Neural progenitor cell (in vitro differentiated cells): Measurements from ENCODE around the gene ZKSCAN1.

Experiments
- EZH2 ChIP-seq: fragments of 200-600 bp; sonication (generic); IDR thresholded peaks from 2 replicates; pipeline ENCODE4 v1.6.1; 2017; ENCODE audit warnings: antibody characterized with exemption, mild to moderate bottlenecking, moderate library complexity
- TF ChIP-seq, protein P1 (sequence below): fragments of 200-600 bp; sonication (generic); IDR thresholded peaks from 2 replicates; pipeline ENCODE4 v1.5.1; 2017; ENCODE audit warnings: antibody characterized with exemption, mild to moderate bottlenecking

DNA sequence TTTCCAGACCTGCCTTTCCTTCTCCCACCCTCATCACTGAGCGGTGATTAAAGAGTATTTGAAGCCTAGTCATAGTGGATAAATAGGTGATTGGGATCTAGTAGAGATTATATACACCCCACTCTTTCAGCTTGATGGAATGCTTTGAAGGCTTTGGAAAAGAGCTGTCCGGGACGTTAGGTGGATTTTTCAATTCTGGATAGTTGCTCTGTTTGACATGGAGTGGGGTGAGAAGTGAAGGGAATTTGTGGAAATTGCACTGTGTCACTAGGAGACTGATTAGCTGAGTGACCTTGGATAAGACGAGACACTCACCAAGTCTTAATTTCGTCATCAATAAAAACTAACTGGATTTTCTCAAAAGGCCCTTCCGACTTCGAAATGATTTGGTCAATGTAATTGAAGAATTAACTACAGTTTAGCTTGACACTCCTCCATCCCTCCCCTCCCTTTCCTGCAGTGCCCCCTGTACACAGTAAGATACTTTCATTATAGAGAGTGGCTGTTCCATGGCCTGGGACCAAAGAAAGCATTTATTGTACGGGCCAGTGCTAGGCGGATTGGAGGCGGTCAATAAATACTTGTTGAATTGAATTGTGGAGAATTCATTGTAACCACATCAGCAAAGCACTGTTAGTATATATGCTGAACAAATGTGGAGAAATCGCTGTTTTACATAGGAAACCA lies 962 bp downstream of the ZKSCAN1 start:
- TF ChIP-seq, protein P1, sequence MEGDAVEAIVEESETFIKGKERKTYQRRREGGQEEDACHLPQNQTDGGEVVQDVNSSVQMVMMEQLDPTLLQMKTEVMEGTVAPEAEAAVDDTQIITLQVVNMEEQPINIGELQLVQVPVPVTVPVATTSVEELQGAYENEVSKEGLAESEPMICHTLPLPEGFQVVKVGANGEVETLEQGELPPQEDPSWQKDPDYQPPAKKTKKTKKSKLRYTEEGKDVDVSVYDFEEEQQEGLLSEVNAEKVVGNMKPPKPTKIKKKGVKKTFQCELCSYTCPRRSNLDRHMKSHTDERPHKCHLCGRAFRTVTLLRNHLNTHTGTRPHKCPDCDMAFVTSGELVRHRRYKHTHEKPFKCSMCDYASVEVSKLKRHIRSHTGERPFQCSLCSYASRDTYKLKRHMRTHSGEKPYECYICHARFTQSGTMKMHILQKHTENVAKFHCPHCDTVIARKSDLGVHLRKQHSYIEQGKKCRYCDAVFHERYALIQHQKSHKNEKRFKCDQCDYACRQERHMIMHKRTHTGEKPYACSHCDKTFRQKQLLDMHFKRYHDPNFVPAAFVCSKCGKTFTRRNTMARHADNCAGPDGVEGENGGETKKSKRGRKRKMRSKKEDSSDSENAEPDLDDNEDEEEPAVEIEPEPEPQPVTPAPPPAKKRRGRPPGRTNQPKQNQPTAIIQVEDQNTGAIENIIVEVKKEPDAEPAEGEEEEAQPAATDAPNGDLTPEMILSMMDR = no peak
- no peak for TF ChIP-seq EZH2
